GM12878 (cell line): Measurements from ENCODE around the gene CIRBP. TPM values are rescaled to one million over a fixed set of nuclear protein-coding genes. Genes with fewer than 3 reads are reported as not detected.
A peak's percentile ranks its signal among the peaks of the same experiment; 100 is the strongest.

Source experiments
- ATAC-seq: fragments of 200-7000 bp; cut with Tn5 transposase; 3 replicates; pipeline ENCODE4 v1.9.1; 2020; ENCODE audit warnings: mild to moderate bottlenecking, moderate library complexity
- BruUV-seq: library from RNA; stranded (reverse); fragments of 400-500 nt; replicated peaks from 2 replicates; lab custom pipeline; 2021; lab: Mats Ljungman, UMichigan
- CTCF ChIA-PET: fragments of 300-600 bp; sonication (Branson Sonifier 250); formaldehyde crosslinking; extraction: SDS; loops from one replicate; lab custom pipeline; 2021; ENCODE audit warnings: inconsistent platforms; lab: Yijun Ruan, JAX
- POLR2A ChIA-PET: fragments of 350-600 bp; formaldehyde crosslinking; extraction: SDS; loops from one replicate; lab custom pipeline; 2021; ENCODE audit warnings: inconsistent platforms; lab: Charles Lee
- RAD21 ChIA-PET: fragments of 300-600 bp; sonication (Branson Sonifier 250); formaldehyde crosslinking; loops from one replicate; lab custom pipeline; 2023; ENCODE audit warnings: antibody characterized with exemption; ENCODE audit not compliant: unreplicated experiment; lab: Charles Lee
- SMC1A ChIA-PET: fragments of 300-600 bp; sonication (Branson Sonifier 250); formaldehyde crosslinking; loops from one replicate; lab custom pipeline; 2023; ENCODE audit not compliant: unreplicated experiment, uncharacterized antibody; lab: Charles Lee
- DNase-seq: peaks from one replicate; pipeline ENCODE4 v3.0.0-alpha.2; 2011; ENCODE audit warnings: low read depth, low spot score
- FAIRE-seq: peaks from 3 replicates; lab custom pipeline; 2011; peaks lifted over from hg19 to GRCh38; lab: Jason Lieb, UNC
- H2AFZ ChIP-seq: 2 replicates; pipeline ENCODE4 v1.6.0; 2011; ENCODE audit warnings: low read depth, low read length, control low read depth; ENCODE audit not compliant: control insufficient read depth
- H3K27ac ChIP-seq: 2 replicates; pipeline ENCODE4 v1.5.1; 2011; ENCODE audit warnings: control low read depth; ENCODE audit not compliant: control insufficient read depth, insufficient read depth
- H3K27me3 ChIP-seq, 2 experiments: replicated peaks in 1 of 2; 2 replicates each; pipeline versions ENCODE4 v1.6.0 to v1.6.1; 2011; ENCODE audit warnings: low read length in 1 of 2; ENCODE audit not compliant: control insufficient read depth in 2 of 2, insufficient read depth in 2 of 2
- H3K36me3 ChIP-seq, 2 experiments: 2 replicates each; pipeline ENCODE4 v1.5.1; 2011; ENCODE audit warnings: low read length in 1 of 2; ENCODE audit not compliant: control insufficient read depth in 2 of 2, insufficient read depth in 2 of 2
- H3K4me1 ChIP-seq: 2 replicates; pipeline ENCODE4 v1.6.1; 2011; ENCODE audit warnings: mild to moderate bottlenecking, low read length, moderate library complexity, mixed read lengths; ENCODE audit not compliant: control insufficient read depth, insufficient read depth
- H3K4me2 ChIP-seq: 2 replicates; pipeline ENCODE4 v1.6.0; 2011; ENCODE audit warnings: control low read depth; ENCODE audit not compliant: control insufficient read depth, insufficient read depth
- H3K4me3 ChIP-seq: fragments of 200-600 bp; sonication (generic); 2 replicates; pipeline ENCODE4 v1.5.1; 2016
- H3K79me2 ChIP-seq: 2 replicates; pipeline ENCODE4 v1.6.0; 2011; ENCODE audit warnings: low read length; ENCODE audit not compliant: control insufficient read depth, insufficient read depth
- H3K9ac ChIP-seq: 2 replicates; pipeline ENCODE4 v1.8.0; 2011; ENCODE audit warnings: low read length, control low read depth, mixed read lengths; ENCODE audit not compliant: control insufficient read depth, insufficient read depth
- H3K9me3 ChIP-seq: replicated peaks from 3 replicates; pipeline ENCODE4 v1.5.1; 2011; ENCODE audit warnings: mild to moderate bottlenecking, low read length; ENCODE audit not compliant: control insufficient read depth, insufficient read depth
- H4K20me1 ChIP-seq: 2 replicates; pipeline ENCODE4 v1.6.0; 2011; ENCODE audit not compliant: control insufficient read depth, insufficient read depth
- FOXK2 ChIP-seq: fragments of 450-650 bp; IDR thresholded peaks from 2 replicates; pipeline ENCODE4 v1.6.1; 2017; ENCODE audit warnings: mild to moderate bottlenecking, moderate library complexity
- PAX5 ChIP-seq: IDR thresholded peaks from 2 replicates; pipeline ENCODE4 v1.6.1; 2011; ENCODE audit warnings: low read depth, low read length, borderline replicate concordance
- ZNF24 ChIP-seq: fragments of 450-650 bp; IDR thresholded peaks from 2 replicates; pipeline ENCODE4 v1.6.1; 2017; ENCODE audit warnings: antibody characterized with exemption, mild to moderate bottlenecking
- WGBS: methylation state at CpG from one replicate; pipeline ENCODE4 v1.1.6; 2016; ENCODE audit warnings: low lambda C conversion rate; ENCODE audit not compliant: insufficient replicate concordance, insufficient coverage; ENCODE audit errors: missing lambda C conversion rate; 5-methylcytosine and 5-hydroxymethylcytosine counted together
- in situ Hi-C: fragments of 300-500 bp; cut with MboI; formaldehyde crosslinking; loops from 9 replicates; pipeline ENCODE4 v1.14.3; 2018; ENCODE audit warnings: mixed read lengths
- intact Hi-C: fragments of 100-400 bp; cut with micrococcal nuclease; formaldehyde crosslinking; loops from one replicate; pipeline ENCODE4 v1.14.2; 2022; ENCODE audit not compliant: unreplicated experiment
- polyA plus RNA-seq, 11 experiments: library from polyadenylated mRNA; depleted of rRNA in 4 of 11; unstranded in 6 of 11; stranded (reverse) in 5 of 11; fragments of >200 nt; fragmentation: Nextera tagmentation in 4 of 11; fragmentation: Illumina TruSeq in 1 of 11; extraction: Ambion mirVana in 4 of 11; extraction: Trizol in 1 of 11; gene quantifications; 1 replicate in 1 of 11; 2 replicates in 10 of 11; pipeline versions ENCODE4 v1.2.1 to v1.2.3, GENCODE V29; 2011 to 2016; ENCODE audit warnings: inconsistent platforms in 2 of 11, missing spikeins in 2 of 11, low read depth in 1 of 11
- total RNA-seq, 4 experiments: library from RNA; depleted of rRNA in 3 of 4; stranded (reverse); fragments of >200 nt in 3 of 4; fragmentation: Illumina TruSeq in 1 of 4; extraction: Trizol in 1 of 4; gene quantifications; 2 replicates each; pipeline versions ENCODE4 v1.2.1 to v1.2.3, GENCODE V29; 2013 to 2021
- TF ChIP-seq, protein P1 (sequence below): IDR thresholded peaks from 2 replicates; pipeline ENCODE4 v1.6.1; 2012; ENCODE audit warnings: improper control_type of control experiment, low read depth, low read length; ENCODE audit not compliant: insufficient replicate concordance
- TF ChIP-seq, protein P2 (sequence below): IDR thresholded peaks from 2 replicates; pipeline ENCODE4 v1.6.1; 2011; ENCODE audit warnings: borderline replicate concordance, low read depth, mild to moderate bottlenecking, moderate library complexity, mixed read lengths, low read length; ENCODE audit not compliant: insufficient read depth; ENCODE audit errors: extremely low read length

CIRBP gene
- total and polyA plus RNA-seq, 10 of the 15 experiments (the other 5 are each of a cell fraction or from before 2014, with no cell fraction given), result 27.6 to 335 (median 229) TPM

DNA sequence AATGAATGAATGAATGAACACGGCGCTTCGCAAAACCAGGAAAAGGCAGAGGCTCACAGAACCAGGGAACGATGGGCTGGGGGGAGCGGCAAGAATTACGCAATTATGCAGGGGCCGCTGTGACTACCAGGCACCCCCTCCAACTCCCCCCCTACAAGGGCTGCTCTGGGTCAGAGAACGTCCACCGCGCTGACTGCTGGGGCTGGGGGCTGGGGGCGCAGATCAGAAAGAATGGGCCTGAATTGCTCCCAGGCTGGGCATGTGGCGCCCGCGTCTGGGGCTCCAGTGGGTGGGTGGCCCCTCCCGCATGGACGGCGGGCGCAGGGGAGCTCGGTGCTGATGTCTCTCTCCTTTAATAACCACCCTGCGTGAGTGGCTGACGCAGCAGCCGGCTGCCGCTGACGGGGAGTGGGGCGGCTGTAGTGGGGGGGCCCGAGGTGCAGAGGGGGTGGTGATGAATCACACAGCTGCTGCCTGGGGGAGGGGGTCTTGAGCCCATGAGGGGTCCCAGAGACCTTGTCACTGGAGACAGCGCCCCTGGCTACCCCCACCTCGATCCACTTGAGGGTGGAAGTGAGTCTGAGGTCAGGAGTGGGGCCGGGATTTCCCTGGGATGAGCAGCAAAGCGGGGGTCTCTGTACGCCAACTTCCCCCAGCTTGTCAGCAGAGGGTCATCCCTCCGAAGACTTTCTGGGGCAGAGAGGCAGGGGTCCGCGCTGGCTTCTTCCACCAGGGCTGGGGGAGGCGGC lies 1.5 kb upstream of the CIRBP start:
- no peak overlapping the region for H3K27ac ChIP-seq
- no peak for DNase-seq
- no peaks in the 10 kb centered on the region for H3K27me3 ChIP-seq
- CTCF ChIA-PET, result interaction anchor here (7.2 kb wide), 1 partner anchor 25 kb away, joined by 363 read pairs; the partner anchor contains the start of gene ATP5F1D
- POLR2A ChIA-PET, result interaction anchor here (1.6 to 8.7 kb wide), 3 partner anchors 8 to 24 kb away, joined by 6 to 184 read pairs (median 15); partner anchors contain the start of genes ATP5F1D and FAM174C
- peaks cover 60% of the 10 kb centered on the region for H3K4me1 ChIP-seq
- BruUV-seq, result no TSS peak
- RAD21 ChIA-PET, result interaction anchor here (1.8 to 5.1 kb wide), 3 partner anchors 9 to 23 kb away, joined by 6 to 336 read pairs (median 47); no protein-coding TSS in a partner anchor
- H2AFZ ChIP-seq, result no peak overlapping the region
- no peaks in the 10 kb centered on the region for H3K9me3 ChIP-seq
- H3K79me2 ChIP-seq, result peaks cover 35% of the 10 kb centered on the region
- ATAC-seq, result no peak
- no peak for FAIRE-seq
- SMC1A ChIA-PET, result interaction anchor here (7.3 kb wide), 1 partner anchor 24 kb away, joined by 172 read pairs; the partner anchor contains the start of gene ATP5F1D
- 23% methylated on average over 32 of the region's 35 CpGs for WGBS
- H3K36me3 ChIP-seq, result peaks cover 11 to 15% of the 10 kb centered on the region in 2 experiments
- no peak overlapping the region for H3K9ac ChIP-seq
- H3K4me2 ChIP-seq, result peak overlapping the region; percentile 92
- intact Hi-C loops (no loop called here), in situ Hi-C loops (loop anchor here (10.0 kb wide), 1 partner anchor 817 kb away; no protein-coding TSS in a partner anchor)
- H3K4me3 ChIP-seq, result peak overlapping the region; percentile 53; the same call in 1 of the 2 replicates
- no peak for TF ChIP-seq FOXK2
- peak; percentile 85; the same call in 1 of the 2 replicates for TF ChIP-seq ZNF24
- TF ChIP-seq, protein P1, sequence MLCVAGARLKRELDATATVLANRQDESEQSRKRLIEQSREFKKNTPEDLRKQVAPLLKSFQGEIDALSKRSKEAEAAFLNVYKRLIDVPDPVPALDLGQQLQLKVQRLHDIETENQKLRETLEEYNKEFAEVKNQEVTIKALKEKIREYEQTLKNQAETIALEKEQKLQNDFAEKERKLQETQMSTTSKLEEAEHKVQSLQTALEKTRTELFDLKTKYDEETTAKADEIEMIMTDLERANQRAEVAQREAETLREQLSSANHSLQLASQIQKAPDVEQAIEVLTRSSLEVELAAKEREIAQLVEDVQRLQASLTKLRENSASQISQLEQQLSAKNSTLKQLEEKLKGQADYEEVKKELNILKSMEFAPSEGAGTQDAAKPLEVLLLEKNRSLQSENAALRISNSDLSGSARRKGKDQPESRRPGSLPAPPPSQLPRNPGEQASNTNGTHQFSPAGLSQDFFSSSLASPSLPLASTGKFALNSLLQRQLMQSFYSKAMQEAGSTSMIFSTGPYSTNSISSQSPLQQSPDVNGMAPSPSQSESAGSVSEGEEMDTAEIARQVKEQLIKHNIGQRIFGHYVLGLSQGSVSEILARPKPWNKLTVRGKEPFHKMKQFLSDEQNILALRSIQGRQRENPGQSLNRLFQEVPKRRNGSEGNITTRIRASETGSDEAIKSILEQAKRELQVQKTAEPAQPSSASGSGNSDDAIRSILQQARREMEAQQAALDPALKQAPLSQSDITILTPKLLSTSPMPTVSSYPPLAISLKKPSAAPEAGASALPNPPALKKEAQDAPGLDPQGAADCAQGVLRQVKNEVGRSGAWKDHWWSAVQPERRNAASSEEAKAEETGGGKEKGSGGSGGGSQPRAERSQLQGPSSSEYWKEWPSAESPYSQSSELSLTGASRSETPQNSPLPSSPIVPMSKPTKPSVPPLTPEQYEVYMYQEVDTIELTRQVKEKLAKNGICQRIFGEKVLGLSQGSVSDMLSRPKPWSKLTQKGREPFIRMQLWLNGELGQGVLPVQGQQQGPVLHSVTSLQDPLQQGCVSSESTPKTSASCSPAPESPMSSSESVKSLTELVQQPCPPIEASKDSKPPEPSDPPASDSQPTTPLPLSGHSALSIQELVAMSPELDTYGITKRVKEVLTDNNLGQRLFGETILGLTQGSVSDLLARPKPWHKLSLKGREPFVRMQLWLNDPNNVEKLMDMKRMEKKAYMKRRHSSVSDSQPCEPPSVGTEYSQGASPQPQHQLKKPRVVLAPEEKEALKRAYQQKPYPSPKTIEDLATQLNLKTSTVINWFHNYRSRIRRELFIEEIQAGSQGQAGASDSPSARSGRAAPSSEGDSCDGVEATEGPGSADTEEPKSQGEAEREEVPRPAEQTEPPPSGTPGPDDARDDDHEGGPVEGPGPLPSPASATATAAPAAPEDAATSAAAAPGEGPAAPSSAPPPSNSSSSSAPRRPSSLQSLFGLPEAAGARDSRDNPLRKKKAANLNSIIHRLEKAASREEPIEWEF, result no peak
- TF ChIP-seq PAX5, result no peak
- TF ChIP-seq, protein P2, sequence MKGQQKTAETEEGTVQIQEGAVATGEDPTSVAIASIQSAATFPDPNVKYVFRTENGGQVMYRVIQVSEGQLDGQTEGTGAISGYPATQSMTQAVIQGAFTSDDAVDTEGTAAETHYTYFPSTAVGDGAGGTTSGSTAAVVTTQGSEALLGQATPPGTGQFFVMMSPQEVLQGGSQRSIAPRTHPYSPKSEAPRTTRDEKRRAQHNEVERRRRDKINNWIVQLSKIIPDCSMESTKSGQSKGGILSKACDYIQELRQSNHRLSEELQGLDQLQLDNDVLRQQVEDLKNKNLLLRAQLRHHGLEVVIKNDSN, result no peak
- no peaks in the 10 kb centered on the region; the same call in 1 of the 2 replicates for H4K20me1 ChIP-seq
